ENCODE data around the gene TMEM183A. TPM values are rescaled to one million over a fixed set of nuclear protein-coding genes. Genes with fewer than 3 reads are reported as not detected.

The TMEM183A gene
- total and polyA plus RNA-seq, 2 of the 4 experiments (the other 2 are of a cell fraction), result 56.8 to 63.1 TPM

DNA sequence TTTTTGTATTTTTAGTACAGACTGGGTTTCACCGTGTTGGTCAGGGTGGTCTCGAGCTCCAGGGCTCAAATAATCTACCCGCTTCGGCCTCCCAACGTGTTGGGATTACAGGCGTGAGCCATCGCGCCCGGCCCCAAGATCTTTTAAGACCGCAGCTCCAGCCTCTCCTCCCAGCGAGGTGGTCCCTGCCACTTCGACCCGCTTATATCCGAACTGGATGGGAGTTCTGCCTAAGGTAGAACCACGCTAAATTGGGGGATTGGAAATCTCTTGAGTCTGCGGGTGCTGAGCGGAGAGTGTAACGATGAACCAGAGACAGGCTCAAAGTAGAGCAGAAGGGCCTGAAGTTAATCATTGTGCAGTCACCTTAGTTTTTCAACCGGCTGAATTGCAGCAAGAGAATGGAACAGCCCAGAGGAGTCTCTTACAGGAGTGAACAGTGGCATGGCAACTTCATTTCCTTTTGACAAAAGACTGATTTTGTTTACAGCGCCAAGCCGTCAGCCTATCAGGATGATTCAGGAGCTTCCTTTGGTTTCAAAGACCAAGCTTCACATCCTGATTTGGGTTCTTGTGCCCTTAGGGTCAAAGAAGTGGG lies 39.4 kb upstream of the TMEM183A start:
- ChIA-PET POLR2A (ENCODE audit: unreplicated experiment) (no interaction called here), CTCF (interaction anchor here (1.1 kb wide), 1 partner anchor 25 kb away, joined by 3 read pairs; no protein-coding TSS in a partner anchor)
- Histone ChIP-seq H2BK120ac (ENCODE audit: low read depth, low read length) (no peak overlapping the region), H2BK5ac (ENCODE audit: low read depth, low read length, poor library complexity, severe bottlenecking) (no peak overlapping the region), H3K9me1 (ENCODE audit: insufficient read depth, low read length) (peaks cover 17% of the 10 kb centered on the region), H3K27me3 (ENCODE audit: control insufficient read depth, insufficient read depth, low read length) (peaks cover 8% of the 10 kb centered on the region), H3K36me3 (ENCODE audit: control insufficient read depth, insufficient read depth, low read length) (peaks cover 2% of the 10 kb centered on the region), H2BK15ac (ENCODE audit: low read depth, low read length) (no peak overlapping the region), H3K79me1 (ENCODE audit: low read depth in 1 of 2, low read length in 2 of 2) (peaks cover 12 to 21% of the 10 kb centered on the region in 2 experiments), H3K14ac (replicated peaks; ENCODE audit: low read depth, low read length) (peak overlapping the region; percentile 3), H2AFZ (replicated peaks; ENCODE audit: low read length, poor library complexity) (peak overlapping the region; percentile 89), H4K8ac (ENCODE audit: low read depth in 2 of 2, low read length in 2 of 2) (peak overlapping the region; percentile 27 to 41; a peak in 3 of 4 replicates), H3K18ac (ENCODE audit: low read depth, low read length) (no peak overlapping the region), H4K5ac (ENCODE audit: low read depth, low read length) (0 out of 2 replicates have a peak overlapping the region, but pooled peaks have one; percentile 21), H3K4me1 (ENCODE audit: control insufficient read depth, insufficient read depth, low read length) (peaks cover 9% of the 10 kb centered on the region), H3K4me3 (ENCODE audit: insufficient read depth, low read depth, low read length) (peak overlapping the region; percentile 59), H3K9me3 (ENCODE audit: control insufficient read depth, insufficient read depth, low read length) (no peaks in the 10 kb centered on the region), H4K91ac (ENCODE audit: insufficient read depth, low read depth, low read length) (peak overlapping the region; percentile 2; the same call in 1 of the 2 replicates), H4K20me1 (ENCODE audit: insufficient read depth, low read length) (no peaks in the 10 kb centered on the region), H2AK9ac (replicated peaks; ENCODE audit: low read depth, low read length, poor library complexity) (no peak overlapping the region), H3K56ac (ENCODE audit: extremely low read depth, insufficient read depth, low read length) (no peak overlapping the region), H3K27ac (ENCODE audit: insufficient read depth, low read length) (peak overlapping the region; percentile 15; the same call in 1 of the 2 replicates), H2BK20ac (ENCODE audit: low read depth, low read length) (no peak overlapping the region), H3K4ac (ENCODE audit: low read depth, low read length) (peak overlapping the region; percentile 28; the same call in 1 of the 2 replicates), H3K4me2 (ENCODE audit: low read depth, low read length) (peak overlapping the region; percentile 94), H3K23ac (ENCODE audit: low read depth, low read length) (peak overlapping the region; percentile 11; the same call in 1 of the 2 replicates), H3K9ac (ENCODE audit: low read depth, low read length) (peak overlapping the region; percentile 71), H2AK5ac (ENCODE audit: low read depth, low read length) (peak overlapping the region; percentile 11; the same call in 1 of the 2 replicates)
- DNase-seq (no peak), ATAC-seq (ENCODE audit: low read depth) (peak; percentile 2)
- dilution Hi-C loops (cut with HindIII; ENCODE audit: low sequenced_read_pairs, unreplicated experiment) (no loop called here), in situ Hi-C loops (cut with MboI; ENCODE audit: low sequenced_read_pairs) (no loop called here), intact Hi-C loops (cut with micrococcal nuclease) (no loop called here)
- no peak for TF ChIP-seq NFE2L2 (IDR thresholded peaks at IDR 0.05; ENCODE audit: low read depth, low read length)
- TF ChIP-seq FOS (IDR thresholded peaks at IDR 0.05; ENCODE audit: low read depth, low read length), result no peak
- no peak for TF ChIP-seq MAFK (IDR thresholded peaks at IDR 0.05; ENCODE audit: low read depth, low read length)
- no CpG with 5 or more reads among the region's 21 CpGs for WGBS, 2 experiments (ENCODE audit: extremely low coverage in 2 of 2, insufficient read length in 1 of 2)
- no TSS peak for BruUV-seq (replicated peaks)
